ENCODE results near the gene KDM1A.
"Not testable (repeated sequence)": the region's sequence is repeated elsewhere in the genome, so short reads cannot be mapped to it uniquely, and the experiment has no call there.

Gene KDM1A

DNA sequence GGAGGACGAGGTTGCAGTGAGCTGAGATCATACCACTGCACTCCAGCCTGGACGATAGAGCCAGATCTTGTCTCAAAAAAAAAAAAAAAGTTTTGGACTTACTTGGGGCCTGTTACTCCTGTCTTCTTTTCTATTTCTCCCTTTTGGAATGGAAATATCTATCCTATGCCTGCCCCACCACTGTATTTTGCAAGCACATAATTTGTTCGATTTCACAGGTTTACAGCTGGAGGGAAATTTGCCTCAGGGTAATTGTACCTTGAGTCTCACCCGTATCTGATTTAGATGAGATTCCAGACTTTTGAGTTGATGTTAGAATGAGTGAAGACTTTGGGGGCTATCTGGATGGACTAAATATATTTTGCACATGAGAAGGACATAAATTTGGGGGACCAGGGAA lies 12.2 kb upstream of the KDM1A start:
- DNase-seq = no peak

DNA sequence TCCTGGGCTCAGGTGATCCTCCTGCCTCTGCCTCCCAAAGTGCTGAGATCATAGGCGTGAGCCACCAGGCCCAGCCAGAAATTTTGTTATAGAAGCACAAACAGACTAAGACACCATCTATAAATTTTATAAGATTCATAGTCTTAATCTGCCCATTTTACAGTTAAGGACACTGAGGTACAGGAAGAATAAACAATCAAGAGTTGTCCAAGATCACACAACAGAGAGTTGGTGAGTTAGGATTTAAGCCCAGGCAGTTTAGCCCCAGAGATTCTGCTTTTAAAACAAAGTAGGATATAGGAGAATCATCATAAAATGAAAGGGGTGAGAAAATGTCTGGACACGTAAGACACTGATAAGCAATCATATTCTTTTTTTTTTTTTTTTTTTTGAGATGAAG lies 10.4 kb upstream of the KDM1A start:
- DNase-seq = no peak

DNA sequence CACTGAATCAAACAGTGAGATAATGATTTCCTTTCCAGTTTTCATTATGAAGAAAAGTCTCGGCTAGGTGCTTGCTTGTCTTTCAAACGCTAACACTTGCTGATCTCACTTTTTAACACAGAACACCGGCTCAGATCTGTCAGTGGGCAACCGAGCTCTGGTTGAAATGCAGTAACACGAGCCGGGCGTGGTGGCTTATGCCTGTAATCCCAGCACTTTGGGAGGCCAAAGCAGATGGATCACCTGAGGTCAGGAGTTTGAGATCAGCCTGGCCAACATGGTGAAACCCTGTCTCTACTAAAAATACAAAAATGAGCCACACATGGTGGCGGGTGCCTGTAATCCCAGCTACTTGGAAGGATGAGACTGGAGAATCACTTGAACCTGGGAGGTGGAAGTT lies 9.2 kb upstream of the KDM1A start:
- DNase-seq = not testable (repeated sequence)

GRCh38 chr1:23013657-23014056 lies 5.6 kb upstream of the KDM1A start:
- DNase-seq = peak; percentile 17

GRCh38 chr1:23018661-23019093 lies 591 bp upstream of the KDM1A start:
- DNase-seq = no peak

DNA sequence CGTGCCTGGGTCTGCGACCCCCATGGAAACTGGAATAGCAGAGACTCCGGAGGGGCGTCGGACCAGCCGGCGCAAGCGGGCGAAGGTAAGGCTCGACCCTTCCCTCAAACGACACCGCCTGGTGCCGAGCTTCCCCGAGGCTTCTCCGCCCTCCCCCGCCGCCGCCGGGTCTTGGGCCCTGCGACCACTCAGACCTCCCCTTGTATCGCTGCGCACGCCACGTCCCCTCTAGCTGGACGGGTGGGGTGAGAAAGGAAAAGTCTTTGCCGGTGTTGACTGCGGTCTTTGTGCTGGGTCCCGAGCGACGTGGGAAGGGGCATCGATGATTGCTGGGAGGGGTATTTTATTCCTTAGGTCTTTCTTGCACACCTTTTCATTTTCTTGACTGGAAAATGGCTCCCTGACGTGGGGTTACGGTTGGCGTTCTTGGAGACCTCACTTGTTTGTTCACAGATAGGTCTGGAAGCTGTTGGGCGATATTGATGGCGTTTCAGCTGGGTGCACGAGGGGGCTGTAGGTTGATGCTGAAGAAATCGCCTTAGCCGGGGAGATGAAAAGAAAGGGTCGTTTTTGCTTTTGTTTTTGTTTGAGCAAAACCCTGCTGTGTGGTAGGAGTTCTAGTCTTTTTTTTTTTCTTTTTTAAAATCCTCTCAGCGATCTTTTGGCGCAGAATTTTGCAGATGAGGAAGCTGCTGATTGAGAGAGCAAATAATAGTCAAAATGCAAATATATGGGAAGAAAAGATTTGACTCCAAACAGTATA lies 776 bp downstream of the KDM1A start:
- DNase-seq = peak; percentile 91

- peak; percentile 33 for DNase-seq
Observed at GRCh38 chr1:23020706-23021405, 1.6 kb downstream of the KDM1A start.

DNA sequence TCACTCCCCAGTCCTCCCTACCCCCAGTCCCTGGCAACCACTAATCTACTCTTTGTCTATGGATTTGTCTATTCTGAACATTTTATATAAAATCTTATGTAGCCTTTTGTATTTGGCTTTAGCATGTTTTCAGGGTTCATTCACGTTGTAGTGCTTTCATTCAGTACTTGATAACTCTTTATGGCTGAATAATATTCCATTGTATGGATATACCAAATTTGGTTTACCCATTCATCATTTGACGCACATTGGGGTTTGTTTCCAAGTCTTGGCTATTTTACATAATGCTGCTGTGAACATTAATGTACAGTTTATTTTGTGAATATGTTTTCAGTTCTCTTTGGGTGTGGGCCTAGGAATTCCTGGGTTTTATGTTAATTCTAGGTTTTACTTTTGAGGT lies 2.6 kb downstream of the KDM1A start:
- DNase-seq = no peak

DNA sequence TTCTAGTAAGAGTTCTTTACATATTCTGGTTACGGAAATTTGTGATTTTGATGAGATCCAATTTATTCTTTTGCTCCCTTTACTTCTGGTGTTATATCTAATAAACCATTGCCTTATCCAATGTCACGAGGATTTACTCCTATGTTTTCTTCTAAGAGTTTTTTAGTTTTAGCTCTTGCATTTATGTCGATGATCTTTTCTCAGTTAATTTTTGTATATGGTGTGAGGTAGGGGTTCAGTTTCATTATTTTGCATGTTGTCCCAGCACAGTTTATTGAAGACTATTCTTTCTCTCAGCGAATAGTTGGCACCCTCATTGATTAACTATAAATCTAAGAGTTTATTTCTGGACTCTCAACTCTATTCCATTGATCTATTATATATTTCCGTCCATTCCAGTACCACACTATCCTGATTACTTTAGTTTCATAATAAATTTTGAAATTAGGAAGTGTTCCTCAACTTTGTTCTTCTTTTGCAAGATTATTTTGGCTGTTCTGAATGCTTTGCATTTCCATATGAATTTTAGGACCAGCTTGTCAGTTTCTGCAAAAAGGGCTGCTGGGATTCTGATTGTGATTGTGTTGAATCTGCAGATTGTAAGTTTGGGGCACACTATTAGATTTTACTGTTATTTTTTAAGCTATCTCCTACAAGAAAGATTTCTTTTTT lies 4.0 kb downstream of the KDM1A start:
- no peak for DNase-seq

DNA sequence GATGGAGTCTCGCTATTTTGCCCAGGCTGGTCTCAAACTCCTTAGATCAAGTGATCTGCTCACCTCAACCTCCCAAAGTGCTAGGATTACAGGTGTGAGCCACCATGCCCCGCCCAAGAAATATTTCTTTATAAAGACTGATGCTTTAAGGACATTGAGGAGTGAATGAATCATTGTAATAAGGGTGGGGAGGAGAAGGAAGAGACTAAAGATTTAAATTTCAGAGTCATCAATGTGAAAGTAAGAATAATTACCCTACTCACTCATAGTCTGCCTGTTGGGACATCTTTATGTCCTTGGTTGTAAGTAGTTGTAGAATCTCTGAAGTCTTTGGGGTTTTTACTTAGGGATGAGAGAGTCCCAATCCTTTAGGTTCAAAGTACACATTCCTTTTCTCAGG lies 7.3 kb downstream of the KDM1A start:
- DNase-seq = no peak

DNA sequence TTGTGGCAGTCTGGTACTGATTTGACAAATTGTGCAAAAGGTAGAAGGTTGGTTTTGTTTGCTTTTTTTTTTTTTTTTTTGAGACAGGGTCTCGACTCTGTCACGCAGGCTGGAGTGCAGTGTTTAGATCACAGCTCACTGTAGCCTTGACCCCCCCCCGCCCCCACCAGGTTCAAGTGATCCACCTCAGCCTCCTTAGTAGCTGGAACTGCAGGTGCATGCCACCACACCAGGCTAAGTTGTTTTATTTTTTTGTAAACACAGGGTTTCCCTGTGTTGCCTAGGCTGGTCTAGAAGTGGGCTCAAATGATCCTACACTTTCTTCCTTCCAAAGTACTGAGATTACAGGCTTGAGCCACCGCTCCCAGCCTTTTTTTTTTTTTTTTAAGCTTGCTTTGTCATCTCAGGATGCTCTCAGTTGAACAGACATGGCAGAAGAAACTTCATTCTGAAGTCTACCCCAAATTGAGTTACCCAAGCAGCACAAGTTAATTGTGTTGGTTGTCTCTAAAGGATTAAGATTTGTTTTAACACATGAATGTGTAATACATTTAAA lies 8.2 kb downstream of the KDM1A start:
- DNase-seq = no peak

GRCh38 chr1:23029337-23029736 lies 10.1 kb downstream of the KDM1A start:
- DNase-seq = no peak

GRCh38 chr1:23035823-23036452 lies 16.7 kb downstream of the KDM1A start:
- DNase-seq = no peak

- DNase-seq = no peak
Observed at GRCh38 chr1:23037081-23037740, 17.9 kb downstream of the KDM1A start.

DNA sequence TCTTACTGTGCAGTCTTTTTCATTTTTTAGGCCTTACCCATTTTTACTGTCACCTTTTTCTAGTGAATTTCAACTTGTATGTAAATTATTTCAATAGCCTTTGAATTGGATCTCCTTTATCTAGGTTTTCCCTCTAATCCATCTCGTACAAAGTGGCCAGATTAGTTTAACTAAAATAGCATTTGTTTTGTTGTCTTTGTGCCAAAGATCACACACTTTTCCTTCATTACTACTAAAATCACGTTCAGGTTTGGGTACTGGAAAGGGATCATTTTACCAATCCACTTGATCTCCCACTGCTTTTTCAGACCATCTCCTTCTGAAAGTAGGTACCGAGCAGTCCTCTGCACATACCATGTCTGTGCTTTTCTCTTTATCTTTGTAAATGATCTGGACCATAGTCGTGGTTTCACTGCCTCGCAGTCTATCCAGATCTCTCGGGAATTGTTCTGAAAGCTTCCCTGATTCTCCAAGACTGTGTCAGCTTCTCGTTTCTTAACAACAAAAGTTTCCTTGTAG lies 20.1 kb downstream of the KDM1A start:
- no peak for DNase-seq

- no peak for DNase-seq
Observed at GRCh38 chr1:23040509-23040908, 21.2 kb downstream of the KDM1A start.

- DNase-seq = no peak
Observed at GRCh38 chr1:23044035-23044434, 24.8 kb downstream of the KDM1A start.

- no peak for DNase-seq
Observed at GRCh38 chr1:23050201-23050600, 30.9 kb downstream of the KDM1A start.

- DNase-seq = no peak
Observed at GRCh38 chr1:23051290-23051909, 32.1 kb downstream of the KDM1A start.

DNA sequence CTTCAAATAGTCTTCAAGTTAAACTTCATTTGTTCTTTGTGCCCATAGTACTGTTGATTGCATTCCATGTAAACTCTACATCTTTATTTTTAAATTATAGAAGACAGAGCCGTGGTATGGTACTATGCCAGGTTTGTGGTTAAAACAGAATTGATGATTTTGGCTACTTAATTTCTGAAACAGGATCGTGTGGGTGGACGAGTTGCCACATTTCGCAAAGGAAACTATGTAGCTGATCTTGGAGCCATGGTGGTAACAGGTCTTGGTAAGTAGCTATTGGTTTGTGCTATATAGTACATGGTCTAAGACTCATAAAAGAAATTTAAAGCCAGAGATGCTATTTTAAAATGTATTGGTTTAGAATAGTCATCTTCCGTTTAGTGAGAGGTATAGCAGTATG lies 38.0 kb downstream of the KDM1A start:
- DNase-seq = no peak

GRCh38 chr1:23062271-23062670 lies 43.0 kb downstream of the KDM1A start:
- no peak for DNase-seq

Measured in right kidney (tissue), 1 donor.